GM23338 (cell line): ENCODE measurements around the gene DHX8. TPM values are rescaled to one million over a fixed set of nuclear protein-coding genes. Genes with fewer than 3 reads are reported as not detected.

Source experiments
- ATAC-seq: fragments of 200-7000 bp; cut with Tn5 transposase; 3 replicates; pipeline ENCODE4 v1.9.1; 2020
- DNase-seq: peaks from one replicate; pipeline ENCODE4 v3.0.0-alpha.2; 2015; ENCODE audit warnings: low spot score
- H2AFZ ChIP-seq: fragments of 200-600 bp; sonication (generic); 2 replicates; pipeline ENCODE4 v1.8.0; 2016; ENCODE audit warnings: antibody characterized with exemption, mild to moderate bottlenecking, moderate library complexity
- H3F3A ChIP-seq: fragments of 200-600 bp; sonication (generic); replicated peaks from 2 replicates; pipeline ENCODE4 v1.8.0; 2017; ENCODE audit warnings: antibody characterized with exemption, mixed run types, low read depth
- H3K27ac ChIP-seq: fragments of 200-600 bp; sonication (generic); 2 replicates; pipeline ENCODE4 v1.6.1; 2016; ENCODE audit warnings: low read depth
- H3K27me3 ChIP-seq: fragments of 200-600 bp; sonication (generic); 2 replicates; pipeline ENCODE4 v1.8.0; 2016; ENCODE audit warnings: mild to moderate bottlenecking, mixed run types, moderate library complexity; ENCODE audit not compliant: insufficient read depth
- H3K36me3 ChIP-seq: fragments of 200-600 bp; sonication (generic); 2 replicates; pipeline ENCODE4 v1.8.0; 2016; ENCODE audit warnings: mild to moderate bottlenecking; ENCODE audit not compliant: insufficient read depth
- H3K4me1 ChIP-seq: fragments of 200-600 bp; sonication (generic); 2 replicates; pipeline ENCODE4 v1.8.0; 2016; ENCODE audit warnings: mild to moderate bottlenecking, moderate library complexity; ENCODE audit not compliant: insufficient read depth
- H3K4me2 ChIP-seq: fragments of 200-600 bp; sonication (generic); 2 replicates; pipeline ENCODE4 v1.7.1; 2017; ENCODE audit warnings: mixed run types
- H3K4me3 ChIP-seq: fragments of 200-600 bp; sonication (generic); 2 replicates; pipeline ENCODE4 v1.6.1; 2016; ENCODE audit warnings: mixed run types
- H3K79me2 ChIP-seq: fragments of 200-600 bp; sonication (generic); replicated peaks from 2 replicates; pipeline ENCODE4 v1.8.0; 2017; ENCODE audit warnings: mild to moderate bottlenecking; ENCODE audit not compliant: insufficient read depth
- H3K9me2 ChIP-seq: fragments of 200-600 bp; sonication (generic); 2 replicates; pipeline ENCODE4 v1.8.0; 2017; ENCODE audit not compliant: insufficient read depth
- H4K20me1 ChIP-seq: fragments of 200-600 bp; sonication (generic); replicated peaks from 2 replicates; pipeline ENCODE4 v1.8.0; 2017; ENCODE audit warnings: mild to moderate bottlenecking; ENCODE audit not compliant: insufficient read depth
- H3K27ac Mint-ChIP-seq: 2 replicates; pipeline ENCODE4 v1.8.0; 2020; ENCODE audit warnings: inconsistent platforms, mild to moderate bottlenecking, moderate library complexity, mixed read lengths
- H3K27me3 Mint-ChIP-seq: 3 replicates; pipeline ENCODE4 v1.8.0; 2022; ENCODE audit warnings: low read depth, mild to moderate bottlenecking, moderate library complexity, mixed read lengths, inconsistent platforms; ENCODE audit not compliant: insufficient read depth, poor library complexity
- H3K36me3 Mint-ChIP-seq: 3 replicates; pipeline ENCODE4 v1.8.0; 2021; ENCODE audit warnings: low read depth, mild to moderate bottlenecking, inconsistent platforms, moderate library complexity, mixed read lengths
- H3K4me1 Mint-ChIP-seq: 3 replicates; pipeline ENCODE4 v1.8.0; 2020; ENCODE audit warnings: mild to moderate bottlenecking, inconsistent platforms, mixed read lengths
- H3K4me3 Mint-ChIP-seq: 3 replicates; pipeline ENCODE4 v1.8.0; 2021; ENCODE audit warnings: moderate library complexity, mild to moderate bottlenecking, inconsistent platforms, mixed read lengths
- H3K9me3 Mint-ChIP-seq: 3 replicates; pipeline ENCODE4 v1.8.0; 2020; ENCODE audit warnings: moderate library complexity, mild to moderate bottlenecking, inconsistent platforms, mixed read lengths
- CREB1 ChIP-seq: fragments of 250-450 bp; sonication (Bioruptor Pico); IDR thresholded peaks from 2 replicates; pipeline ENCODE4 v1.5.0; 2020; ENCODE audit warnings: low read depth, mild to moderate bottlenecking, moderate library complexity
- CTCF ChIP-seq, 2 experiments: fragments of 200-600 bp in 1 of 2; sonication (generic) in 1 of 2; conservative IDR thresholded peaks; 2 replicates each; pipeline versions ENCODE4 v1.5.1 to v1.6.1; 2016 to 2017; ENCODE audit warnings: antibody characterized with exemption in 2 of 2, low read depth in 2 of 2, mild to moderate bottlenecking in 2 of 2, moderate library complexity in 1 of 2
- ETS1 ChIP-seq: IDR thresholded peaks from 2 replicates; pipeline ENCODE4 v1.6.1; 2016; ENCODE audit warnings: antibody characterized with exemption
- EZH2 ChIP-seq: fragments of 200-600 bp; sonication (generic); IDR thresholded peaks from one replicate; pipeline ENCODE4 v1.8.0; 2017; ENCODE audit warnings: antibody characterized with exemption, mild to moderate bottlenecking, low read depth; ENCODE audit not compliant: unreplicated experiment
- EZH2phosphoT487 ChIP-seq: fragments of 200-600 bp; sonication (generic); IDR thresholded peaks from one replicate; pipeline ENCODE4 v1.8.1; 2018; ENCODE audit warnings: antibody characterized with exemption; ENCODE audit not compliant: unreplicated experiment
- JUNB ChIP-seq: IDR thresholded peaks from one replicate; pipeline ENCODE4 v1.6.1; 2016; ENCODE audit warnings: antibody characterized with exemption; ENCODE audit not compliant: unreplicated experiment
- NANOG ChIP-seq: IDR thresholded peaks from 2 replicates; pipeline ENCODE4 v1.6.1; 2016; ENCODE audit warnings: antibody characterized with exemption, borderline replicate concordance
- POLR2AphosphoS5 ChIP-seq: IDR thresholded peaks from 2 replicates; pipeline ENCODE4 v1.6.1; 2016; ENCODE audit warnings: antibody characterized with exemption, low read depth
- STAT1 ChIP-seq: IDR thresholded peaks from one replicate; pipeline ENCODE4 v1.6.1; 2016; ENCODE audit warnings: antibody characterized with exemption; ENCODE audit not compliant: unreplicated experiment
- ZNF114 ChIP-seq: fragments of 250-450 bp; sonication (Bioruptor Pico); IDR thresholded peaks from 2 replicates; pipeline ENCODE4 v1.5.0; 2020; ENCODE audit warnings: mild to moderate bottlenecking, moderate library complexity
- ZNF331 ChIP-seq: fragments of 250-450 bp; sonication (Bioruptor Pico); IDR thresholded peaks from 2 replicates; pipeline ENCODE4 v1.5.0; 2020; ENCODE audit warnings: low read depth, mild to moderate bottlenecking, moderate library complexity
- ZNF462 ChIP-seq: fragments of 250-450 bp; sonication (Bioruptor Pico); IDR thresholded peaks from 2 replicates; pipeline ENCODE4 v1.5.0; 2020; ENCODE audit warnings: mild to moderate bottlenecking, moderate library complexity
- polyA plus RNA-seq: library from polyadenylated mRNA; unstranded; fragments of >200 nt; fragmentation: Nextera tagmentation; extraction: Ambion mirVana; gene quantifications from 2 replicates; pipeline ENCODE4 v1.2.1, GENCODE V29; 2016
- total RNA-seq: library from RNA; depleted of rRNA; stranded (reverse); fragments of >200 nt; shearing (Covaris generic); gene quantifications from 2 replicates; pipeline ENCODE4 v1.2.3, GENCODE V29; 2014
- TF ChIP-seq, protein P1 (sequence below): IDR thresholded peaks from one replicate; pipeline ENCODE4 v1.6.1; 2018; ENCODE audit warnings: antibody characterized with exemption; ENCODE audit not compliant: unreplicated experiment

Gene DHX8
- total and polyA plus RNA-seq, 2 experiments from 2014 or later = 35.3 to 81.1 TPM

DNA sequence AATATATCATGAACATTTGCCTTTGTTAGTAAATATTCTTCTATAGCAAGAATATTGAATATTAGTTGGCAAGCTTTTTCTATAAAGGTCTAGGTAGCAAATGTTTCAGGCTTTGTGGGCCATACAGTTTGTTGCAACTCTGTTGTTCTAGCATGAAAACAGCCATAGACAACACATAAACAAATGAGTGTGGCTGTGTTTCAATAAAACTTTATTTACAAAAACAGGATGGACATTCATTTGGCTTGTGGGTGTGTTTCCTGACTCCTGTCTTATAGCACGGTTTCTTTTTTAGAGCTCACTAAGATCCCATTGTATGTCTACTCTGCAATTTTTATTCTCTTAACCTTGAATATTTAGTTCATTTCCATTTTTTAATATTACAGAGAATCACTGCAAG, 46.0 kb upstream of the DHX8 start:
- Histone ChIP-seq H3F3A (no peaks in the 10 kb centered on the region), H3K4me2 (no peak overlapping the region), H3K79me2 (no peaks in the 10 kb centered on the region), H3K27me3 (no peaks in the 10 kb centered on the region), H3K9me2 (no peaks in the 10 kb centered on the region), H3K36me3 (no peaks in the 10 kb centered on the region), H3K4me3 (no peak overlapping the region), H3K27ac (no peak overlapping the region), H4K20me1 (no peaks in the 10 kb centered on the region), H3K4me1 (no peaks in the 10 kb centered on the region), H2AFZ (0 out of 2 replicates have a peak overlapping the region, but pooled peaks have one; percentile 44)
- Mint-ChIP-seq H3K9me3 (no peaks in the 10 kb centered on the region), H3K27ac (no peak overlapping the region), H3K36me3 (no peaks in the 10 kb centered on the region), H3K4me1 (peaks cover 6% of the 10 kb centered on the region; the same call in 2 of the 3 replicates), H3K27me3 (no peaks in the 10 kb centered on the region), H3K4me3 (no peak overlapping the region)
- DNase-seq = no peak
- no peak for TF ChIP-seq POLR2AphosphoS5
- TF ChIP-seq, protein P1, sequence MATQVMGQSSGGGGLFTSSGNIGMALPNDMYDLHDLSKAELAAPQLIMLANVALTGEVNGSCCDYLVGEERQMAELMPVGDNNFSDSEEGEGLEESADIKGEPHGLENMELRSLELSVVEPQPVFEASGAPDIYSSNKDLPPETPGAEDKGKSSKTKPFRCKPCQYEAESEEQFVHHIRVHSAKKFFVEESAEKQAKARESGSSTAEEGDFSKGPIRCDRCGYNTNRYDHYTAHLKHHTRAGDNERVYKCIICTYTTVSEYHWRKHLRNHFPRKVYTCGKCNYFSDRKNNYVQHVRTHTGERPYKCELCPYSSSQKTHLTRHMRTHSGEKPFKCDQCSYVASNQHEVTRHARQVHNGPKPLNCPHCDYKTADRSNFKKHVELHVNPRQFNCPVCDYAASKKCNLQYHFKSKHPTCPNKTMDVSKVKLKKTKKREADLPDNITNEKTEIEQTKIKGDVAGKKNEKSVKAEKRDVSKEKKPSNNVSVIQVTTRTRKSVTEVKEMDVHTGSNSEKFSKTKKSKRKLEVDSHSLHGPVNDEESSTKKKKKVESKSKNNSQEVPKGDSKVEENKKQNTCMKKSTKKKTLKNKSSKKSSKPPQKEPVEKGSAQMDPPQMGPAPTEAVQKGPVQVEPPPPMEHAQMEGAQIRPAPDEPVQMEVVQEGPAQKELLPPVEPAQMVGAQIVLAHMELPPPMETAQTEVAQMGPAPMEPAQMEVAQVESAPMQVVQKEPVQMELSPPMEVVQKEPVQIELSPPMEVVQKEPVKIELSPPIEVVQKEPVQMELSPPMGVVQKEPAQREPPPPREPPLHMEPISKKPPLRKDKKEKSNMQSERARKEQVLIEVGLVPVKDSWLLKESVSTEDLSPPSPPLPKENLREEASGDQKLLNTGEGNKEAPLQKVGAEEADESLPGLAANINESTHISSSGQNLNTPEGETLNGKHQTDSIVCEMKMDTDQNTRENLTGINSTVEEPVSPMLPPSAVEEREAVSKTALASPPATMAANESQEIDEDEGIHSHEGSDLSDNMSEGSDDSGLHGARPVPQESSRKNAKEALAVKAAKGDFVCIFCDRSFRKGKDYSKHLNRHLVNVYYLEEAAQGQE = no peak
- TF ChIP-seq STAT1 = no peak
- TF ChIP-seq ZNF331 = no peak
- no peak for TF ChIP-seq NANOG
- TF ChIP-seq JUNB = no peak
- no peak for TF ChIP-seq ZNF114
- TF ChIP-seq ETS1 = no peak
- no peak for TF ChIP-seq EZH2phosphoT487
- no peak for TF ChIP-seq CREB1
- TF ChIP-seq CTCF (conservative IDR thresholded peaks at IDR 0.05; ENCODE audit: low read depth in 2 of 2) = no peak
- TF ChIP-seq EZH2 = no peak
- TF ChIP-seq ZNF462 = no peak
- no peak for ATAC-seq
